ENCODE measurements around the gene AHDC1.

DNA sequence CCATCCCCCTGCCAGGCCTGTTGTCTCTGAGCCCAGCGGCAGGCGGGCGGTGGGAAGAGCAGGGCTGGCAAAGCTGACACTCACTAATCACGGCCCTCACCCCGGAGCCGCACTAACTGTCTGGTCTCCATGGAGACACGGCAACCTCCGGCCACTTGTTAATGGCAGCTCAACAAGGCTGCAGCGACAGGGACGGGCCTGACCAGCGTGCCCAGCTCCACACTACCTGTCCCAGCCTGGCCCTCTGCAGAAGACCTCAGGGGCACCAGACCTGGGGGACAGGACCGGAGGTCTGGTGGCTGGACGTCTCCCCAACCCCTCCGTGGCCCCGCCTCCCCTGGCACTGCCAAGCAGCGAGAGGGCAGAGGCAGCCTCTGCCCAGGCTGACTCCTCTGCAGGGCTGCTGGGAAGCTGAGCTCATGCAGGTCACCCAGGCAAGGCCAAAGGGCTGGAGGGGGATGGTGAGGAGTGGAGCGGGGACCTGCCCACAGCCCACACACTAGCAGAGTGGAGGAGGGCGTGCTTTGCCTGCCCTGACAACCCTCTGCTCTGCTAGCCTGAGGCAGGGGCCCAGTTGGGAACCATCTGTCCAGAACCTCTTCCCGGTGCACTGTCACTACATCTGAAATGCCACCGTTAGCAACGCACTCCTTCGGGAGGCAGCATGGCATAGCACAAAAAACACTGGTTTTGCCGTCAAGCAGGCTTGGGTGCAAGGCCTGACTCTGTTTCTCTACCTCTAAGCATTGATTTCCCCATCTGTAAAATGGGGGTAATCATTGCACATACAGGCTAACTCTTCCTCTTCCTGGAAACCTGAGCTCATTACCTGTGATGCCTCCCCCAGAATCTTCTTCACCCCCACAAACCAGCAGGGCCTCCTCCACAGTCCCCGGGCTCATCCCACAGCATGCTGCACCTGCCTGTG lies 84.3 kb downstream of the AHDC1 start:
- TF ChIP-seq EGR1 (IDR thresholded peaks at IDR 0.05; ENCODE audit: borderline replicate concordance in 1 of 2, low read depth in 2 of 2, low read length in 2 of 2) (no peak), ATF7 (IDR thresholded peaks at IDR 0.05; ENCODE audit: low read depth) (no peak), RAD21 (IDR thresholded peaks at IDR 0.05; ENCODE audit: insufficient read depth, low read depth, low read length) (no peak), BRCA1 (IDR thresholded peaks at IDR 0.05; ENCODE audit: low read depth, low read length) (no peak), ZBED1 (IDR thresholded peaks at IDR 0.05; ENCODE audit: borderline replicate concordance) (no peak), RFX5 (IDR thresholded peaks at IDR 0.05; ENCODE audit: low read depth, low read length) (no peak), ZNF384 (IDR thresholded peaks at IDR 0.05; ENCODE audit: borderline replicate concordance, low read depth, low read length) (no peak), IRF4 (IDR thresholded peaks at IDR 0.05; ENCODE audit: low read depth, low read length) (no peak), FOXM1 (IDR thresholded peaks at IDR 0.05; ENCODE audit: low read depth, low read length) (no peak)
- TF ChIP-seq, protein P1, sequence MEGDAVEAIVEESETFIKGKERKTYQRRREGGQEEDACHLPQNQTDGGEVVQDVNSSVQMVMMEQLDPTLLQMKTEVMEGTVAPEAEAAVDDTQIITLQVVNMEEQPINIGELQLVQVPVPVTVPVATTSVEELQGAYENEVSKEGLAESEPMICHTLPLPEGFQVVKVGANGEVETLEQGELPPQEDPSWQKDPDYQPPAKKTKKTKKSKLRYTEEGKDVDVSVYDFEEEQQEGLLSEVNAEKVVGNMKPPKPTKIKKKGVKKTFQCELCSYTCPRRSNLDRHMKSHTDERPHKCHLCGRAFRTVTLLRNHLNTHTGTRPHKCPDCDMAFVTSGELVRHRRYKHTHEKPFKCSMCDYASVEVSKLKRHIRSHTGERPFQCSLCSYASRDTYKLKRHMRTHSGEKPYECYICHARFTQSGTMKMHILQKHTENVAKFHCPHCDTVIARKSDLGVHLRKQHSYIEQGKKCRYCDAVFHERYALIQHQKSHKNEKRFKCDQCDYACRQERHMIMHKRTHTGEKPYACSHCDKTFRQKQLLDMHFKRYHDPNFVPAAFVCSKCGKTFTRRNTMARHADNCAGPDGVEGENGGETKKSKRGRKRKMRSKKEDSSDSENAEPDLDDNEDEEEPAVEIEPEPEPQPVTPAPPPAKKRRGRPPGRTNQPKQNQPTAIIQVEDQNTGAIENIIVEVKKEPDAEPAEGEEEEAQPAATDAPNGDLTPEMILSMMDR (IDR thresholded peaks at IDR 0.05 in 2 of 3, conservative IDR thresholded peaks at IDR 0.05 in 1 of 3; ENCODE audit: control insufficient read depth in 2 of 3, extremely low read depth in 1 of 3, insufficient read depth in 1 of 3, low read depth in 3 of 3, low read length in 3 of 3): no peak
